ENCODE measurements around the gene YPEL5.

- TF ChIP-seq POLR2AphosphoS5 (IDR thresholded peaks at IDR 0.05; ENCODE audit: insufficient read depth in 1 of 2, low read depth in 1 of 2) (no peak), CTCF (IDR thresholded peaks at IDR 0.05) (no peak)
Measured at GRCh38 chr2:30177440-30177839, 30.6 kb downstream of the YPEL5 start.

Data from vagina (tissue), 2 donors.